D721Med (cell line): ENCODE measurements around the gene ESPNL.

Experiments
- DNase-seq: peaks from one replicate; pipeline ENCODE4 v3.0.0; 2011; ENCODE audit warnings: low spot score; ENCODE audit not compliant: insufficient read length
- FAIRE-seq: peaks from 2 replicates; lab custom pipeline; 2011; peaks lifted over from hg19 to GRCh38; lab: Jason Lieb, UNC
- TF ChIP-seq, protein P1 (sequence below): IDR thresholded peaks from 2 replicates; pipeline ENCODE4 v1.5.1; 2012; ENCODE audit warnings: mild to moderate bottlenecking, control low read depth; ENCODE audit not compliant: insufficient read depth; ENCODE audit errors: missing control alignments

The ESPNL gene

DNA sequence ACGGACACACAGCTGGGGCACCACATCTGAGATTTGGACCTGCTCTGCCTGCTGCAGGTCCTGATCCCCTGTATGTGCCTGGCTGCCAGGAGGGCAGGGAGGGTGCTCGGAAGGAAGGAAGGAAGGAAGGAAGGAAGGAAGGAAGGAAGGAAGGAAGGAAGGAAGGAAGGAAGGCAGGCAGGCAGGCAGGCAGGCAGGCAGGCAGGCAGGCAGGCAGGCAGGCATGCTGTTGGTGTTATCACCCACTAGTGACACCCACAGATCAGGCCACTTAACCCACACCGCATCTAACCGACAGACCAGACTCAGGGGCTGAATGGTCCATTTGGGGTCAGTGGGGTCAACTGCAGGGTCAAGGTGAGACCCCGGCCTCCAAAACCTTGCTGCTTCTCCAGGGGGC lies 44.1 kb downstream of the ESPNL start:
- DNase-seq (no peak), FAIRE-seq (no peak)
- TF ChIP-seq, protein P1, sequence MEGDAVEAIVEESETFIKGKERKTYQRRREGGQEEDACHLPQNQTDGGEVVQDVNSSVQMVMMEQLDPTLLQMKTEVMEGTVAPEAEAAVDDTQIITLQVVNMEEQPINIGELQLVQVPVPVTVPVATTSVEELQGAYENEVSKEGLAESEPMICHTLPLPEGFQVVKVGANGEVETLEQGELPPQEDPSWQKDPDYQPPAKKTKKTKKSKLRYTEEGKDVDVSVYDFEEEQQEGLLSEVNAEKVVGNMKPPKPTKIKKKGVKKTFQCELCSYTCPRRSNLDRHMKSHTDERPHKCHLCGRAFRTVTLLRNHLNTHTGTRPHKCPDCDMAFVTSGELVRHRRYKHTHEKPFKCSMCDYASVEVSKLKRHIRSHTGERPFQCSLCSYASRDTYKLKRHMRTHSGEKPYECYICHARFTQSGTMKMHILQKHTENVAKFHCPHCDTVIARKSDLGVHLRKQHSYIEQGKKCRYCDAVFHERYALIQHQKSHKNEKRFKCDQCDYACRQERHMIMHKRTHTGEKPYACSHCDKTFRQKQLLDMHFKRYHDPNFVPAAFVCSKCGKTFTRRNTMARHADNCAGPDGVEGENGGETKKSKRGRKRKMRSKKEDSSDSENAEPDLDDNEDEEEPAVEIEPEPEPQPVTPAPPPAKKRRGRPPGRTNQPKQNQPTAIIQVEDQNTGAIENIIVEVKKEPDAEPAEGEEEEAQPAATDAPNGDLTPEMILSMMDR = no peak

DNA sequence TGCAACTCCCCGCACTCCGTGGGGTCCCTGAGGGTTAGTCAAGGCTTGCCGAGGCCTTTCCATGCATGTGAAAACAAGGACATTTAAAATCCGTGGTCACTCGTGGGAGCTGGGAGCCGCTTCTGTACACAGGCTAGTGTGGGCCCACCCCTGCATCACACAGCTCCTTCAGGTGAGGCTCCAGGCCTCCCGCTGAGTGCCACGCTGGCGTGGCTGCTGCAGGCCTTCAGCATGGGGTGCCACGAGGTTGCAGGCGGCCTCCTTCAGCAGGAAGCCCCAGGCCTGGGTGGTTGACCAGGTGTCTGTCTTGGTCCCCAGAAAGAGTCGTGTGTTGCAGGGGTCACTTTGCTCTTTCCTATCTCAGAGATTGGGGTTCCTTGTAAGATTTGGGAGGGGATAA lies 44.9 kb downstream of the ESPNL start:
- TF ChIP-seq, protein P1 = no peak
- DNase-seq (no peak), FAIRE-seq (no peak)

DNA sequence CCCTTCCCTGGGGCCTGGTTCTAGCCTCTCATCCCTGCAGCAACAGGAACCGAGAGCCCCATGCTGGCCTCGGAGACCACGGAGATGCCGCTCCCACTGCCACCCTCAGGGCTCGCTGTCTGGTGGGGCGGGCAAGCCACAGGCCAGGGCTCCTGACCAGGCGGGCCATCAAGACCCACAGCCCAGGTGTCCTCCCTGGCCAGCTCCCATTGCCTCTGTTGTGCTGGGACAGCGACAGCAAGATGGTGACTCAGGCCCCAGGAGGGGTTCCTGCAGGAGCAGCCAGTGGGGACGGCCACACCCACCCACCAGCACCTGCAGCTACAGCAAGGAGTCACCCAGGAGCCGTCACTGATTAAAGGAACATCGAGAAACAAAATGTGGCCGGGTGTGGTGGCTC lies 45.7 kb downstream of the ESPNL start:
- no peak for FAIRE-seq
- TF ChIP-seq, protein P1 = no peak

DNA sequence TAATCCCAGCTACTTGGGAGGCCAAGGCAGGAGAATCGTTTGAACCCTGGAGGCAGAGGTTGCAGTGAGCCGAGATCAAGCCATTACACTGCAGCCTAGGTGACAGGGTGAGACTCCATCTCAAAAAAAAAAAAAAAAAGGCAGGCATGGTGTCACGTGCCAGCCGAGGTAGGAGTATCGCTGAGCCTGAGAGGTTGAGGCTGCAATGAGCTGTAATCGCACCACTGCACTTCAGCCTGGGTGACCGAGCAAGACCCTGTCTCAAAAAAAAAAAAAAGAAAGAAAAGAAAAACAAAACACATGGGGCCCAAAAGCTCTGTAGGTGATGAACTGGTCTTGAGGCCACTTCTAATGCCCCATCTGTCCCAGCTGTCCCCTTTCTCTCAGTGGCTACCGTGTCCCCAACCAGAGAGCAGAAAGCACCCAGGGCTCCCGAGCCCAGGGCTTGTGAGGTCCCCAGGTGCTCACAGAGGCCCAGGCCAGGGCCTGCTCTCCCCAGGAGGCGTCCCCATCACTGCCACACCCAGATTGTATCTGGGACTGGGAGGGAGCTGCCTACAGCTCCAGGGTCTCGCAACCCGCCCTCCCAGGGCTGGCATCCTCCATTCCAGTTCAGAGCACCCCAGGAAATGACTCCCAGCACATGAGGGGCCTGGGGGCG lies 46.9 kb downstream of the ESPNL start:
- FAIRE-seq (no peak), DNase-seq (no peak)
- TF ChIP-seq, protein P1 = no peak

More for the DNA sequence above, 45.7 kb downstream of the ESPNL start:
- DNase-seq = no peak

DNA sequence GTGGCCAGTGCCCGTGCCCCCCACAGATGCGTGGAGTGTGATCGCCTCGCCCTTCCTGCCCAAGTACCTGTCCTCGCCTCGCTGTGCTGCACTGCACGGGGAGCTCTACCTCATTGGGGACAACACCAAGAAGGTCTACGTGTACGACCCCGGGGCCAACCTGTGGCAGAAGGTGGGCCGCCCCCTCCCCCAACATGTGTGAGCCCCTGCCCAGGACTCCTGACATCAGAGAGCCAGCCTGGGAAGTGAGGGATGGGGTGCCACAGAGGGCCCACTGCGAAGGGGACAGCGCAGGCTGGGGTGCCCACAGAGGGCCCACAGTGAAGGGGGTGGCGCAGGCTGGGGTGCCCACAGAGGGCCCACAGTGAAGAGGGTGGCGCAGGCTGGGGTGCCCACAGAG lies 48.8 kb downstream of the ESPNL start:
- TF ChIP-seq, protein P1 = no peak
- no peak for DNase-seq
- no peak for FAIRE-seq

DNA sequence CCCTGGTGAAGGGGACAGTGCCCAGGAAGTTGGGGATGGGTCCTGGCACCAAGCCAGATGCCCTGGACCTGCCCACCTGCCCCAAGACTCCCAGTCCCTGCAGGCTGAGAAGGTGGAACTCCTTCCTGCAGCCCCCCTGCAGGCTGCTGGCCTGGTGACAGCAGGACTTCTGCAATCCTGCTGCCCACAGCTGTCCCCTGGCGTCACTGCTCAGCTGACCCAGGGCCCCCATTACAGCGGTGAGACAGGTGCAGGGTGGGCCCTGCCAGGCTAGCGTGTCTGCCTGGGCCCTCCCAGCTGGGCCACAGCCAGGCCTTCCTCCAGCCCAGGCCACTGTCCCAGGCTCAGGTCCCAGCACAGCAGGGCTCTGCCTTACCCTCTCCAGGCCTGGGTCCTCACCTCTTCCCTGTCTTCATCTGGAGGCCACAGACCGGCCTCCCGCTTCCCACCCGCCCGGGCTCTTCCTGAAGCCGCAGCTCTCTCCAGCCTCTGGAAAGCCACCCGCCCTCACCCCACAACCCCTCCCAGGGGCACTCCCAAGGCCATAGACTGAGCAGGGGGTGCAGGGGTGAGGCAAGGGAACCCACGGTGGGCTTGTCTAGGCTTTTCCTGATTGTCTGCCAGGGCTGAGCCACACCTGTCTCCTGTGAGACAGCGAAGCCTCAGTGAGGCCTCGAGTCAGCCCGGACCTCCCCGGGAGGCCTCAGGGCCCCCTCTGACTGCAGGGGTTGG lies 49.9 kb downstream of the ESPNL start:
- TF ChIP-seq, protein P1 = no peak
- no peak for DNase-seq
- FAIRE-seq = no peak

DNA sequence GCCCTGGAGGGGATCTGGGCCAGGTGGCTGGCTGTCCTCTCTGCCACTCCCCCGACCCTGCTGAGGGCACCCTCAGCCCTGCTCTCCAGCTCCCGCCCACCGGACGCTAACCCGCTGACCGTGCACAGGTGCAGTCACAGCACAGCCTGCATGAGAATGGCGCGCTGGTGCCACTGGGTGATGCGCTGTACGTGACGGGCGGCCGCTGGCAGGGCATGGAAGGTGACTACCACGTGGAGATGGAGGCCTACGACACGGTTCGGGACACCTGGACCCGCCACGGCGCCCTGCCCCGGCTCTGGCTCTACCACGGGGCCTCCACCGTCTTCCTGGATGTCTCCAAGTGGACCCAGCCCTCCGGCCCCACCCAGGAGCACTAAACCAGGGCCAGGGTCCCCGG lies 50.5 kb downstream of the ESPNL start:
- FAIRE-seq (no peak), DNase-seq (no peak)
- TF ChIP-seq, protein P1 = no peak
